Endothelial cell of umbilical vein (primary cell): ENCODE results near the gene MED23. TPM values are rescaled to one million over a fixed set of nuclear protein-coding genes. Genes with fewer than 3 reads are reported as not detected.

Experiments
- BruUV-seq: library from RNA; stranded (reverse); fragments of 400-500 nt; replicated peaks from 2 replicates; lab custom pipeline; 2021; lab: Mats Ljungman, UMichigan
- CTCF ChIA-PET: fragments of 300-600, 350-600 bp; sonication (Branson Sonifier 250); formaldehyde crosslinking; loops from one replicate; lab custom pipeline; 2021; ENCODE audit warnings: antibody characterized with exemption, inconsistent platforms; lab: Charles Lee
- POLR2A ChIA-PET: fragments of 300-600, 350-600 bp; sonication (Branson Sonifier 250); formaldehyde crosslinking; loops from one replicate; lab custom pipeline; 2021; ENCODE audit warnings: antibody characterized with exemption, inconsistent platforms; lab: Charles Lee
- DNase-seq: peaks from one replicate; pipeline ENCODE4 v3.0.0-alpha.2; 2011; ENCODE audit warnings: low read depth, low spot score
- FAIRE-seq: peaks from 2 replicates; lab custom pipeline; 2011; peaks lifted over from hg19 to GRCh38; lab: Jason Lieb, UNC
- H2AFZ ChIP-seq: 2 replicates; pipeline ENCODE4 v1.6.0; 2012; ENCODE audit warnings: low read depth, low read length, control low read depth, inconsistent platforms
- H3K27ac ChIP-seq: 2 replicates; pipeline ENCODE4 v1.5.1; 2011; ENCODE audit warnings: low read depth, mild to moderate bottlenecking, control low read depth, low read length, moderate library complexity; ENCODE audit not compliant: insufficient read depth
- H3K27me3 ChIP-seq, 2 experiments: 2 replicates each; pipeline versions ENCODE4 v1.6.0 to v1.6.1; 2011; ENCODE audit warnings: low read length in 2 of 2, mixed read lengths in 1 of 2; ENCODE audit not compliant: control insufficient read depth in 2 of 2, insufficient read depth in 2 of 2
- H3K36me3 ChIP-seq, 2 experiments: 2 replicates in 1 of 2; 3 replicates in 1 of 2; pipeline ENCODE4 v1.5.1; 2011; ENCODE audit warnings: low read length in 2 of 2, mild to moderate bottlenecking in 1 of 2, moderate library complexity in 1 of 2; ENCODE audit not compliant: control insufficient read depth in 2 of 2, insufficient read depth in 2 of 2; ENCODE audit errors: extremely low read depth in 1 of 2
- H3K4me1 ChIP-seq: 3 replicates; pipeline ENCODE4 v1.5.1; 2011; ENCODE audit warnings: mild to moderate bottlenecking, low read length; ENCODE audit not compliant: control insufficient read depth, insufficient read depth; ENCODE audit errors: extremely low read depth
- H3K4me2 ChIP-seq: 2 replicates; pipeline ENCODE4 v1.6.1; 2011; ENCODE audit warnings: low read length, control low read depth, mixed read lengths; ENCODE audit not compliant: insufficient read depth
- H3K4me3 ChIP-seq, 3 experiments: fragments of 200-600 bp in 1 of 3; sonication (generic), shearing (Covaris generic) in 1 of 3; replicated peaks in 1 of 3; 2 replicates each; pipeline ENCODE4 v1.5.1; 2011 to 2016; ENCODE audit warnings: control low read depth in 3 of 3, low read length in 3 of 3, mild to moderate bottlenecking in 2 of 3, inconsistent platforms in 1 of 3, low read depth in 1 of 3, moderate library complexity in 1 of 3; ENCODE audit not compliant: insufficient read depth in 1 of 3
- H3K79me2 ChIP-seq: 2 replicates; pipeline ENCODE4 v1.6.0; 2012; ENCODE audit warnings: low read length, inconsistent platforms; ENCODE audit not compliant: control insufficient read depth, insufficient read depth
- H3K9ac ChIP-seq: replicated peaks from 2 replicates; pipeline ENCODE3; 2011; ENCODE audit warnings: low read length, control low read depth; ENCODE audit not compliant: insufficient read depth; ENCODE audit errors: extremely low read depth
- H3K9me1 ChIP-seq: replicated peaks from 3 replicates; pipeline ENCODE4 v1.6.0; 2011; ENCODE audit warnings: mild to moderate bottlenecking, low read length; ENCODE audit not compliant: control insufficient read depth, insufficient read depth; ENCODE audit errors: extremely low read depth
- H3K9me3 ChIP-seq: replicated peaks from 2 replicates; pipeline ENCODE4 v1.5.1; 2012; ENCODE audit warnings: low read length, inconsistent platforms; ENCODE audit not compliant: control insufficient read depth, insufficient read depth
- H4K20me1 ChIP-seq: replicated peaks from 2 replicates; pipeline ENCODE3; 2011; ENCODE audit warnings: mild to moderate bottlenecking, low read length; ENCODE audit not compliant: control insufficient read depth, insufficient read depth; ENCODE audit errors: extremely low read depth
- FOS ChIP-seq: IDR thresholded peaks from 2 replicates; pipeline ENCODE4 v1.6.1; 2011; ENCODE audit warnings: mild to moderate bottlenecking, low read length, moderate library complexity, borderline replicate concordance; ENCODE audit not compliant: insufficient read depth
- JUN ChIP-seq: IDR thresholded peaks from 2 replicates; pipeline ENCODE4 v1.6.1; 2011; ENCODE audit warnings: borderline replicate concordance, low read depth; ENCODE audit not compliant: insufficient read length, insufficient read depth
- POLR2A ChIP-seq: IDR thresholded peaks from 2 replicates; pipeline ENCODE4 v1.6.1; 2012; ENCODE audit warnings: low read depth, mild to moderate bottlenecking, control low read depth, low read length
- dilution Hi-C: fragments of 300-500 bp; cut with MboI; formaldehyde crosslinking; loops from one replicate; pipeline ENCODE4 v1.15.0; 2019; ENCODE audit warnings: low sequenced_read_pairs; ENCODE audit not compliant: extremely low pct_ligation_motif_present
- intact Hi-C: fragments of 100-400 bp; cut with micrococcal nuclease; formaldehyde crosslinking; loops from one replicate; pipeline ENCODE4 v1.10.0; 2022
- polyA plus RNA-seq, 4 experiments: library from polyadenylated mRNA; depleted of rRNA in 3 of 4; stranded (reverse) in 3 of 4; unstranded in 1 of 4; fragments of >200 nt; gene quantifications; 2 replicates each; pipeline versions ENCODE4 v1.2.1 to v1.2.3, GENCODE V29; 2011 to 2012; ENCODE audit warnings: missing spikeins in 1 of 4
- total RNA-seq: library from RNA; stranded (reverse); gene quantifications from 2 replicates; pipeline ENCODE4 v1.2.3, GENCODE V29; 2021
- TF ChIP-seq, protein P1 (sequence below), 2 donors: IDR thresholded peaks; 1 replicate in 1 of 2; 2 replicates in 1 of 2; pipeline ENCODE4 v1.5.1; 2011; ENCODE audit warnings: low read length in 2 of 2, mild to moderate bottlenecking in 2 of 2, moderate library complexity in 2 of 2, control low read depth in 1 of 2, inconsistent platforms in 1 of 2, low read depth in 1 of 2; ENCODE audit not compliant: insufficient read depth in 1 of 2; ENCODE audit errors: extremely low read depth in 1 of 2
- TF ChIP-seq, protein P2 (sequence below): IDR thresholded peaks from 2 replicates; pipeline ENCODE4 v1.6.1; 2011; ENCODE audit not compliant: insufficient read depth, insufficient read length

Gene MED23
- total and polyA plus RNA-seq, 2 donors (not counting 3 experiments of a cell fraction or from before 2014, with no cell fraction given), result 17.9 to 29.5 TPM

DNA sequence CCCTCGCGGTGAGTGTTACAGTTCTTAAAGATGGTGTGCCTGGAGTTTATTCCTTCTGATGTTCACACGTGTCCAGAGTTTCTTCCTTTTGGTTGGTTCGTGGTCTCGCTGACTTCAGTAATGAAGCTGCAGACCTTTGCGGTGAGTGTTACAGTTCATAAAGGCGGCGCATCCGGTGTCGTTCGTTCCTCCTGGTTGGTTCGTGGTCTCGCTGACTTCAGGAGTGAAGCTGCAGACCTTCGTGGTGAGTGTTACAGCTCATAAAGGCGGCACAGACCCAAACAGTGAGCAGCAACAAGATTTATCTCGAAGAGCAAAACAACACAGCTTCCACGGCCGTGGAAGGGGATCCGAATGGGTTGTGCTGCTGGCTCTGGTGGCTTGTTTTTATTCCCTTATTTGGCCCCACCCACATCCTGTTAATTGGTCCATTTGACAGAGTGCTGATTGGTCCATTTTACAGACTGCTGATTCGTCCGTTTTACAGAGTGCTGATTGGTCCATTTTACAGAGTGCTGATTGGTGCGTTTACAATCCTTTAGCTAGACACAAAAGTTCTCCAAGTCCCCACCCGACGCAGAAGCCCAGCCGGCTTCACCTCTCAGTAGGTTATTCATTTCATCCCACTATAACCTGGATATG, 103.2 kb downstream of the MED23 start:
- FAIRE-seq, result no peak
- Histone ChIP-seq H2AFZ (no peak overlapping the region), H3K9me1 (no peaks in the 10 kb centered on the region), H4K20me1 (no peaks in the 10 kb centered on the region), H3K4me3 (no peak overlapping the region), H3K9me3 (no peaks in the 10 kb centered on the region), H3K4me1 (no peaks in the 10 kb centered on the region), H3K9ac (no peak overlapping the region), H3K27me3 (no peaks in the 10 kb centered on the region), H3K27ac (no peak overlapping the region), H3K79me2 (no peaks in the 10 kb centered on the region), H3K36me3 (no peaks in the 10 kb centered on the region), H3K4me2 (no peak overlapping the region)
- no peak for TF ChIP-seq POLR2A
- TF ChIP-seq, protein P1, sequence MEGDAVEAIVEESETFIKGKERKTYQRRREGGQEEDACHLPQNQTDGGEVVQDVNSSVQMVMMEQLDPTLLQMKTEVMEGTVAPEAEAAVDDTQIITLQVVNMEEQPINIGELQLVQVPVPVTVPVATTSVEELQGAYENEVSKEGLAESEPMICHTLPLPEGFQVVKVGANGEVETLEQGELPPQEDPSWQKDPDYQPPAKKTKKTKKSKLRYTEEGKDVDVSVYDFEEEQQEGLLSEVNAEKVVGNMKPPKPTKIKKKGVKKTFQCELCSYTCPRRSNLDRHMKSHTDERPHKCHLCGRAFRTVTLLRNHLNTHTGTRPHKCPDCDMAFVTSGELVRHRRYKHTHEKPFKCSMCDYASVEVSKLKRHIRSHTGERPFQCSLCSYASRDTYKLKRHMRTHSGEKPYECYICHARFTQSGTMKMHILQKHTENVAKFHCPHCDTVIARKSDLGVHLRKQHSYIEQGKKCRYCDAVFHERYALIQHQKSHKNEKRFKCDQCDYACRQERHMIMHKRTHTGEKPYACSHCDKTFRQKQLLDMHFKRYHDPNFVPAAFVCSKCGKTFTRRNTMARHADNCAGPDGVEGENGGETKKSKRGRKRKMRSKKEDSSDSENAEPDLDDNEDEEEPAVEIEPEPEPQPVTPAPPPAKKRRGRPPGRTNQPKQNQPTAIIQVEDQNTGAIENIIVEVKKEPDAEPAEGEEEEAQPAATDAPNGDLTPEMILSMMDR (IDR thresholded peaks at IDR 0.05; ENCODE audit: extremely low read depth in 1 of 2, insufficient read depth in 1 of 2, low read depth in 1 of 2, low read length in 2 of 2), result no peak
- no peak for TF ChIP-seq JUN
- TF ChIP-seq, protein P2, sequence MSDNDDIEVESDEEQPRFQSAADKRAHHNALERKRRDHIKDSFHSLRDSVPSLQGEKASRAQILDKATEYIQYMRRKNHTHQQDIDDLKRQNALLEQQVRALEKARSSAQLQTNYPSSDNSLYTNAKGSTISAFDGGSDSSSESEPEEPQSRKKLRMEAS, result no peak
- TF ChIP-seq FOS, result no peak
- ChIA-PET CTCF (interaction anchor here (1.1 to 1.9 kb wide), 2 partner anchors 10 to 640 kb away, joined by 3 to 5 read pairs; no protein-coding TSS in a partner anchor), POLR2A (no interaction called here)
- intact Hi-C loops (no loop called here), dilution Hi-C loops (no loop called here)
- DNase-seq, result no peak
- no TSS peak for BruUV-seq
